GM12878 (cell line): ENCODE data around the gene RGMB. TPM values are rescaled to one million over a fixed set of nuclear protein-coding genes. Genes with fewer than 3 reads are reported as not detected.

ENCODE experiments used
- ATAC-seq: fragments of 200-7000 bp; cut with Tn5 transposase; 3 replicates; pipeline ENCODE4 v1.9.1; 2020; ENCODE audit warnings: mild to moderate bottlenecking, moderate library complexity
- BruUV-seq: library from RNA; stranded (reverse); fragments of 400-500 nt; replicated peaks from 2 replicates; lab custom pipeline; 2021; lab: Mats Ljungman, UMichigan
- CTCF ChIA-PET: fragments of 300-600 bp; sonication (Branson Sonifier 250); formaldehyde crosslinking; extraction: SDS; loops from one replicate; lab custom pipeline; 2021; ENCODE audit warnings: inconsistent platforms; lab: Yijun Ruan, JAX
- POLR2A ChIA-PET: fragments of 350-600 bp; formaldehyde crosslinking; extraction: SDS; loops from one replicate; lab custom pipeline; 2021; ENCODE audit warnings: inconsistent platforms; lab: Charles Lee
- RAD21 ChIA-PET: fragments of 300-600 bp; sonication (Branson Sonifier 250); formaldehyde crosslinking; loops from one replicate; lab custom pipeline; 2023; ENCODE audit warnings: antibody characterized with exemption; ENCODE audit not compliant: unreplicated experiment; lab: Charles Lee
- SMC1A ChIA-PET: fragments of 300-600 bp; sonication (Branson Sonifier 250); formaldehyde crosslinking; loops from one replicate; lab custom pipeline; 2023; ENCODE audit not compliant: unreplicated experiment, uncharacterized antibody; lab: Charles Lee
- DNase-seq: peaks from one replicate; pipeline ENCODE4 v3.0.0-alpha.2; 2011; ENCODE audit warnings: low read depth, low spot score
- FAIRE-seq: peaks from 3 replicates; lab custom pipeline; 2011; peaks lifted over from hg19 to GRCh38; lab: Jason Lieb, UNC
- H2AFZ ChIP-seq: 2 replicates; pipeline ENCODE4 v1.6.0; 2011; ENCODE audit warnings: low read depth, low read length, control low read depth; ENCODE audit not compliant: control insufficient read depth
- H3K27ac ChIP-seq: 2 replicates; pipeline ENCODE4 v1.5.1; 2011; ENCODE audit warnings: control low read depth; ENCODE audit not compliant: control insufficient read depth, insufficient read depth
- H3K27me3 ChIP-seq, 2 experiments: replicated peaks in 1 of 2; 2 replicates each; pipeline versions ENCODE4 v1.6.0 to v1.6.1; 2011; ENCODE audit warnings: low read length in 1 of 2; ENCODE audit not compliant: control insufficient read depth in 2 of 2, insufficient read depth in 2 of 2
- H3K36me3 ChIP-seq, 2 experiments: 2 replicates each; pipeline ENCODE4 v1.5.1; 2011; ENCODE audit warnings: low read length in 1 of 2; ENCODE audit not compliant: control insufficient read depth in 2 of 2, insufficient read depth in 2 of 2
- H3K4me1 ChIP-seq: 2 replicates; pipeline ENCODE4 v1.6.1; 2011; ENCODE audit warnings: mild to moderate bottlenecking, low read length, moderate library complexity, mixed read lengths; ENCODE audit not compliant: control insufficient read depth, insufficient read depth
- H3K4me2 ChIP-seq: 2 replicates; pipeline ENCODE4 v1.6.0; 2011; ENCODE audit warnings: control low read depth; ENCODE audit not compliant: control insufficient read depth, insufficient read depth
- H3K4me3 ChIP-seq: fragments of 200-600 bp; sonication (generic); 2 replicates; pipeline ENCODE4 v1.5.1; 2016
- H3K79me2 ChIP-seq: 2 replicates; pipeline ENCODE4 v1.6.0; 2011; ENCODE audit warnings: low read length; ENCODE audit not compliant: control insufficient read depth, insufficient read depth
- H3K9ac ChIP-seq: 2 replicates; pipeline ENCODE4 v1.8.0; 2011; ENCODE audit warnings: low read length, control low read depth, mixed read lengths; ENCODE audit not compliant: control insufficient read depth, insufficient read depth
- H3K9me3 ChIP-seq: replicated peaks from 3 replicates; pipeline ENCODE4 v1.5.1; 2011; ENCODE audit warnings: mild to moderate bottlenecking, low read length; ENCODE audit not compliant: control insufficient read depth, insufficient read depth
- H4K20me1 ChIP-seq: 2 replicates; pipeline ENCODE4 v1.6.0; 2011; ENCODE audit not compliant: control insufficient read depth, insufficient read depth
- BMI1 ChIP-seq: fragments of 450-650 bp; IDR thresholded peaks from 2 replicates; pipeline ENCODE4 v1.6.1; 2016; ENCODE audit warnings: mild to moderate bottlenecking, moderate library complexity, borderline replicate concordance
- IKZF2 ChIP-seq, 2 experiments: fragments of 450-650 bp; IDR thresholded peaks; 2 replicates each; pipeline ENCODE4 v1.6.1; 2017; ENCODE audit warnings: mild to moderate bottlenecking in 2 of 2, moderate library complexity in 2 of 2
- NBN ChIP-seq: fragments of 450-650 bp; IDR thresholded peaks from 2 replicates; pipeline ENCODE4 v1.6.1; 2016
- WGBS: methylation state at CpG from one replicate; pipeline ENCODE4 v1.1.6; 2016; ENCODE audit warnings: low lambda C conversion rate; ENCODE audit not compliant: insufficient replicate concordance, insufficient coverage; ENCODE audit errors: missing lambda C conversion rate; 5-methylcytosine and 5-hydroxymethylcytosine counted together
- in situ Hi-C: fragments of 300-500 bp; cut with MboI; formaldehyde crosslinking; loops from 9 replicates; pipeline ENCODE4 v1.14.3; 2018; ENCODE audit warnings: mixed read lengths
- intact Hi-C: fragments of 100-400 bp; cut with micrococcal nuclease; formaldehyde crosslinking; loops from one replicate; pipeline ENCODE4 v1.14.2; 2022; ENCODE audit not compliant: unreplicated experiment
- polyA plus RNA-seq, 11 experiments: library from polyadenylated mRNA; depleted of rRNA in 4 of 11; unstranded in 6 of 11; stranded (reverse) in 5 of 11; fragments of >200 nt; fragmentation: Nextera tagmentation in 4 of 11; fragmentation: Illumina TruSeq in 1 of 11; extraction: Ambion mirVana in 4 of 11; extraction: Trizol in 1 of 11; gene quantifications; 1 replicate in 1 of 11; 2 replicates in 10 of 11; pipeline versions ENCODE4 v1.2.1 to v1.2.3, GENCODE V29; 2011 to 2016; ENCODE audit warnings: inconsistent platforms in 2 of 11, missing spikeins in 2 of 11, low read depth in 1 of 11
- total RNA-seq, 4 experiments: library from RNA; depleted of rRNA in 3 of 4; stranded (reverse); fragments of >200 nt in 3 of 4; fragmentation: Illumina TruSeq in 1 of 4; extraction: Trizol in 1 of 4; gene quantifications; 2 replicates each; pipeline versions ENCODE4 v1.2.1 to v1.2.3, GENCODE V29; 2013 to 2021
- TF ChIP-seq, protein P1 (sequence below): fragments of 450-650 bp; IDR thresholded peaks from 2 replicates; pipeline ENCODE4 v1.6.1; 2016; ENCODE audit warnings: mild to moderate bottlenecking
- TF ChIP-seq, protein P2 (sequence below): IDR thresholded peaks from 2 replicates; pipeline ENCODE4 v1.6.1; 2012; ENCODE audit warnings: low read depth, low read length, improper control_type of control experiment

Gene RGMB
- total and polyA plus RNA-seq, 10 of the 15 experiments (the other 5 are each of a cell fraction or from before 2014, with no cell fraction given), result 1.3 to 15.3 (median 7.4) TPM

DNA sequence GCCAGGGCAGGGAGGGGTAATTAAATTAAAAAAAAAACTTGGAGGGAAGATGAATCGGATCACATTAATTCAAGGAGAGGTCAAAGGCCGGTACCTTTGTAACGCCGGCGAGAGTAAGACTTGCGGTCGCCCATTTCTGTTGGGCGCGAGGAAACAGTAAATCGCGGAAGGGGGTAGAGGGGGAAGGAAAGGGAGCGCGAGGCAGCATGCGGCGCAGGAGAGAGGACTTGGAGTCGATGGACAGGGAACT lies 324 bp upstream of the RGMB start:
- no peaks in the 10 kb centered on the region for H3K36me3 ChIP-seq
- SMC1A ChIA-PET, result interaction anchor here (5.3 kb wide), 1 partner anchor 23 kb away, joined by 24 read pairs; no protein-coding TSS in a partner anchor
- H3K9ac ChIP-seq, result peak overlapping the region; percentile 43
- H2AFZ ChIP-seq, result peak overlapping the region; percentile 92
- no peak for FAIRE-seq
- peaks cover 17% of the 10 kb centered on the region for H3K4me1 ChIP-seq
- BruUV-seq, result no TSS peak
- no peak for TF ChIP-seq BMI1
- TF ChIP-seq, protein P1, sequence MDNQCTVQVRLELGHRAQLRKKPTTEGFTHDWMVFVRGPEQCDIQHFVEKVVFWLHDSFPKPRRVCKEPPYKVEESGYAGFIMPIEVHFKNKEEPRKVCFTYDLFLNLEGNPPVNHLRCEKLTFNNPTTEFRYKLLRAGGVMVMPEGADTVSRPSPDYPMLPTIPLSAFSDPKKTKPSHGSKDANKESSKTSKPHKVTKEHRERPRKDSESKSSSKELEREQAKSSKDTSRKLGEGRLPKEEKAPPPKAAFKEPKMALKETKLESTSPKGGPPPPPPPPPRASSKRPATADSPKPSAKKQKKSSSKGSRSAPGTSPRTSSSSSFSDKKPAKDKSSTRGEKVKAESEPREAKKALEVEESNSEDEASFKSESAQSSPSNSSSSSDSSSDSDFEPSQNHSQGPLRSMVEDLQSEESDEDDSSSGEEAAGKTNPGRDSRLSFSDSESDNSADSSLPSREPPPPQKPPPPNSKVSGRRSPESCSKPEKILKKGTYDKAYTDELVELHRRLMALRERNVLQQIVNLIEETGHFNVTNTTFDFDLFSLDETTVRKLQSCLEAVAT, result peak; percentile 85
- peak in 1 of 2 experiments; percentile 13; a peak in 1 of 4 replicates for TF ChIP-seq IKZF2 (IDR thresholded peaks at IDR 0.05)
- 0 out of 2 replicates have a peak, but pooled peaks have one; percentile 62 for TF ChIP-seq NBN
- TF ChIP-seq, protein P2, sequence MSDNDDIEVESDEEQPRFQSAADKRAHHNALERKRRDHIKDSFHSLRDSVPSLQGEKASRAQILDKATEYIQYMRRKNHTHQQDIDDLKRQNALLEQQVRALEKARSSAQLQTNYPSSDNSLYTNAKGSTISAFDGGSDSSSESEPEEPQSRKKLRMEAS, result peak; percentile 70
- TF ChIP-seq, all 136 proteins: peak for 4
- intact Hi-C loops (loop anchor here (2.0 to 5.0 kb wide), 5 partner anchors 134 to 1581 kb away; no protein-coding TSS in a partner anchor), in situ Hi-C loops (loop anchor here (10.0 kb wide), 1 partner anchor 262 kb away; no protein-coding TSS in a partner anchor)
- peak overlapping the region; percentile 67 for H3K4me3 ChIP-seq
- 1% methylated on average over 16 of the region's 16 CpGs for WGBS
- DNase-seq (peak; percentile 53), ATAC-seq (no peak)
- H3K79me2 ChIP-seq, result peaks cover 37% of the 10 kb centered on the region
- H4K20me1 ChIP-seq, result no peaks in the 10 kb centered on the region; the same call in 1 of the 2 replicates
- H3K27ac ChIP-seq, result peak overlapping the region; percentile 48
- peak overlapping the region; percentile 92 for H3K4me2 ChIP-seq
- H3K27me3 ChIP-seq, result peaks cover 3 to 9% of the 10 kb centered on the region in 2 experiments; a peak in 3 of 4 replicates
- ChIA-PET CTCF (interaction anchor here (0.7 to 7.5 kb wide), 7 partner anchors 12 to 1542 kb away, joined by 3 to 104 read pairs (median 8); no protein-coding TSS in a partner anchor), POLR2A (interaction anchor here (0.6 to 1.1 kb wide), 2 partner anchors 8 to 17 kb away, joined by 3 read pairs; no protein-coding TSS in a partner anchor), RAD21 (no interaction called here)
- no peaks in the 10 kb centered on the region for H3K9me3 ChIP-seq
